SK-N-SH (cell line): ENCODE data around the gene VPS52. TPM values are rescaled to one million over a fixed set of nuclear protein-coding genes. Genes with fewer than 3 reads are reported as not detected.

Experiments
- CTCF ChIA-PET: fragments of 300-600, 350-600 bp; formaldehyde crosslinking; extraction: SDS; loops from one replicate; lab custom pipeline; 2021; lab: Yijun Ruan, JAX
- POLR2A ChIA-PET: fragments of 350-600 bp; sonication (Branson Sonifier 250); formaldehyde crosslinking; extraction: SDS; loops from one replicate; lab custom pipeline; 2020; ENCODE audit warnings: antibody characterized with exemption, inconsistent platforms; lab: Yijun Ruan, JAX
- DNase-seq: peaks from one replicate; pipeline ENCODE4 v3.0.0; 2012
- H2AFZ ChIP-seq: fragments of 200-600 bp; sonication (generic); 2 replicates; pipeline ENCODE4 v1.8.1; 2016; ENCODE audit warnings: antibody characterized with exemption, mild to moderate bottlenecking, low read depth
- H3F3A ChIP-seq: fragments of 200-600 bp; sonication (generic); replicated peaks from 2 replicates; pipeline ENCODE3; 2016; ENCODE audit warnings: antibody characterized with exemption, mild to moderate bottlenecking; ENCODE audit not compliant: insufficient read depth
- H3K27ac ChIP-seq, 2 experiments: fragments of 200-500 bp in 1 of 2; fragments of 200-600 bp in 1 of 2; sonication (Bioruptor generic) in 1 of 2; sonication (generic), shearing (Covaris generic) in 1 of 2; 2 replicates each; pipeline versions ENCODE4 v1.5.1 to v1.6.1; 2014 to 2016; ENCODE audit warnings: low read depth in 2 of 2, inconsistent platforms in 1 of 2, low read length in 1 of 2, mild to moderate bottlenecking in 1 of 2, mixed read lengths in 1 of 2
- H3K27me3 ChIP-seq: fragments of 200-600 bp; sonication (generic), shearing (Covaris generic); 2 replicates; pipeline ENCODE4 v1.6.1; 2016; ENCODE audit warnings: mixed run types; ENCODE audit not compliant: insufficient read depth
- H3K36me3 ChIP-seq, 2 experiments: fragments of 200-500 bp in 1 of 2; fragments of 200-600 bp in 1 of 2; sonication (Bioruptor generic) in 1 of 2; sonication (generic) in 1 of 2; replicated peaks in 1 of 2; 2 replicates each; pipeline versions ENCODE3 to v1.5.1; 2014 to 2016; ENCODE audit warnings: low read length in 1 of 2, mild to moderate bottlenecking in 1 of 2; ENCODE audit not compliant: insufficient read depth in 2 of 2, control insufficient read depth in 1 of 2
- H3K4me1 ChIP-seq, 2 experiments: fragments of 200-500 bp in 1 of 2; fragments of 200-600 bp in 1 of 2; sonication (Bioruptor generic) in 1 of 2; sonication (generic), shearing (Covaris generic) in 1 of 2; 2 replicates each; pipeline versions ENCODE4 v1.5.1 to v1.6.1; 2014 to 2016; ENCODE audit warnings: low read depth in 1 of 2, low read length in 1 of 2, mixed run types in 1 of 2; ENCODE audit not compliant: insufficient read depth in 2 of 2, control insufficient read depth in 1 of 2
- H3K4me2 ChIP-seq: fragments of 200-600 bp; sonication (generic), shearing (Covaris generic); 2 replicates; pipeline ENCODE4 v1.6.1; 2017; ENCODE audit warnings: mixed run types
- H3K4me3 ChIP-seq, 2 experiments: fragments of 200-500 bp in 1 of 2; fragments of 200-600 bp in 1 of 2; sonication (Bioruptor generic) in 1 of 2; sonication (generic), shearing (Covaris generic) in 1 of 2; 2 replicates each; pipeline versions ENCODE4 v1.5.1 to v1.8.1; 2014 to 2016; ENCODE audit warnings: low read depth in 2 of 2, inconsistent platforms in 1 of 2, low read length in 1 of 2, mild to moderate bottlenecking in 1 of 2, mixed read lengths in 1 of 2, moderate library complexity in 1 of 2
- H3K79me2 ChIP-seq: fragments of 200-600 bp; sonication (generic); 2 replicates; pipeline ENCODE4 v1.8.1; 2017; ENCODE audit warnings: mild to moderate bottlenecking; ENCODE audit not compliant: insufficient read depth
- H3K9ac ChIP-seq: fragments of 200-600 bp; sonication (generic); 2 replicates; pipeline ENCODE4 v1.6.1; 2017; ENCODE audit warnings: mixed run types
- H3K9me2 ChIP-seq: fragments of 200-600 bp; sonication (generic); 2 replicates; pipeline ENCODE4 v1.6.1; 2017; ENCODE audit warnings: mixed run types
- H3K9me3 ChIP-seq: fragments of 200-600 bp; sonication (generic); 2 replicates; pipeline ENCODE4 v1.6.1; 2017; ENCODE audit warnings: mixed run types, mild to moderate bottlenecking, moderate library complexity
- H4K20me1 ChIP-seq: fragments of 200-600 bp; sonication (generic); 2 replicates; pipeline ENCODE4 v1.6.1; 2017; ENCODE audit warnings: mild to moderate bottlenecking, mixed run types; ENCODE audit not compliant: insufficient read depth
- CHD2 ChIP-seq: fragments of 150-350 bp; IDR thresholded peaks from 2 replicates; pipeline ENCODE4 v1.6.1; 2018; ENCODE audit warnings: low read length; ENCODE audit not compliant: partially characterized antibody
- FOXJ3 ChIP-seq: sonication (generic); formaldehyde crosslinking; IDR thresholded peaks from 2 replicates; pipeline ENCODE4 v1.5.1; 2020; ENCODE audit warnings: mild to moderate bottlenecking, missing genetic modification reagents
- GATA2 ChIP-seq: sonication (generic); formaldehyde crosslinking; IDR thresholded peaks from 2 replicates; pipeline ENCODE4 v1.5.0; 2020; ENCODE audit warnings: mild to moderate bottlenecking, missing genetic modification reagents
- NRF1 ChIP-seq: IDR thresholded peaks from 2 replicates; pipeline ENCODE4 v1.6.1; 2012; ENCODE audit warnings: low read depth, mild to moderate bottlenecking, low read length
- RAD21 ChIP-seq: IDR thresholded peaks from 2 replicates; pipeline ENCODE4 v1.6.1; 2012; ENCODE audit warnings: mild to moderate bottlenecking, low read length
- RXRA ChIP-seq: IDR thresholded peaks from 2 replicates; pipeline ENCODE4 v1.4.0; 2012; ENCODE audit warnings: low read depth, mild to moderate bottlenecking, borderline replicate concordance
- SIN3A ChIP-seq: IDR thresholded peaks from 2 replicates; pipeline ENCODE4 v1.6.1; 2012; ENCODE audit warnings: low read depth, mild to moderate bottlenecking, low read length, moderate library complexity, borderline replicate concordance
- SMC3 ChIP-seq: IDR thresholded peaks from 2 replicates; pipeline ENCODE4 v1.6.1; 2012; ENCODE audit warnings: low read depth, low read length, improper control_type of control experiment
- TCF12 ChIP-seq: IDR thresholded peaks from 2 replicates; pipeline ENCODE4 v1.4.0; 2012
- TEAD4 ChIP-seq: IDR thresholded peaks from 2 replicates; pipeline ENCODE4 v1.4.0; 2012; ENCODE audit warnings: mild to moderate bottlenecking, borderline replicate concordance; ENCODE audit not compliant: insufficient read depth
- WGBS: methylation state at CpG from one replicate; pipeline ENCODE4 v1.1.6; 2017; ENCODE audit warnings: low lambda C conversion rate; 5-methylcytosine and 5-hydroxymethylcytosine counted together
- polyA plus RNA-seq, 3 experiments: library from polyadenylated mRNA; depleted of rRNA; stranded (reverse); fragments of >200 nt; gene quantifications; 2 replicates each; pipeline ENCODE4 v1.2.3, GENCODE V29; 2012
- TF ChIP-seq, protein P1 (sequence below): fragments of 150-350 bp; IDR thresholded peaks from 2 replicates; pipeline ENCODE4 v1.6.1; 2017; ENCODE audit warnings: antibody characterized with exemption, low read length, low read depth, borderline replicate concordance
- TF ChIP-seq, protein P2 (sequence below): fragments of 200-600 bp; sonication (generic); IDR thresholded peaks from 2 replicates; pipeline ENCODE4 v1.6.1; 2017; ENCODE audit warnings: antibody characterized with exemption, mild to moderate bottlenecking, moderate library complexity
- TF ChIP-seq, protein P3 (sequence below): IDR thresholded peaks from 2 replicates; pipeline ENCODE4 v1.4.0; 2012; ENCODE audit warnings: low read depth

VPS52 gene
- polyA plus RNA-seq, 1 of the 3 experiments (the other 2 are of a cell fraction), result 74.0 TPM

DNA sequence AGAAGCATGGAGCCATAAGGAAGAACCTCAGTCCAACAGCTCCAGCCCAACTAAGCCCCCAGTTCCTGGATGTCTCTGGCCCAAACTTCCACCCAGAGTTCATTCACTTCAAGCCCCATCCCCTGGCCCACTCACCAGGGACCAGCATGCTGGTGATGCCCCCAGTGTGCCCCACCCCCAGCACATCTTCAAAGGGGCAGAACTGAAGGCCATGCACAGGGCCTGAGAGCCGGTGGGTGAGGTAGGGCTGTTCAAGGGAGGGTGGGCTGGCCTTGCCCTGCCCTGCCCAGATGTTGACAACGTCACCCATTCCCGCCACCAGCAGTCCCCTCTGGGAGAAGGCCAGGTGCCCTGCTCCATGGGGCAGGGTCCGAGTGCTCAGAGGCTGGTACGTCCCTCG, 8.9 kb upstream of the VPS52 start:
- Histone ChIP-seq H3K9ac (no peak overlapping the region), H3K4me2 (no peak overlapping the region), H3K36me3 (peaks cover 18 to 58% of the 10 kb centered on the region in 2 experiments), H4K20me1 (peaks cover 17% of the 10 kb centered on the region), H3K4me3 (no peak overlapping the region), H3K9me2 (no peaks in the 10 kb centered on the region), H3K9me3 (no peaks in the 10 kb centered on the region), H3K79me2 (peaks cover 16% of the 10 kb centered on the region; the same call in 1 of the 2 replicates), H3F3A (peaks cover 51% of the 10 kb centered on the region), H3K27ac (no peak overlapping the region), H3K4me1 (peaks cover 8 to 17% of the 10 kb centered on the region in 2 experiments; a peak in 3 of 4 replicates), H2AFZ (no peak overlapping the region), H3K27me3 (no peaks in the 10 kb centered on the region)
- POLR2A ChIA-PET, result interaction anchor here (1.0 to 2.1 kb wide), 3 partner anchors 9 to 19 kb away, joined by 3 to 7 read pairs (median 4); partner anchors contain the start of genes PFDN6, RPS18, VPS52 and WDR46
- DNase-seq, result no peak
- CTCF ChIA-PET, result interaction anchor here (0.8 to 4.9 kb wide), 2 partner anchors 9 to 19 kb away, joined by 4 to 49 read pairs; partner anchors contain the start of genes PFDN6 and WDR46
- WGBS, result 93% methylated on average over 3 of the region's 6 CpGs
- TF ChIP-seq FOXJ3 (CRISPR knock-in tag) (no peak), CHD2 (no peak), RXRA (no peak), TCF12 (no peak), NRF1 (no peak), TEAD4 (no peak)
- TF ChIP-seq, protein P1, sequence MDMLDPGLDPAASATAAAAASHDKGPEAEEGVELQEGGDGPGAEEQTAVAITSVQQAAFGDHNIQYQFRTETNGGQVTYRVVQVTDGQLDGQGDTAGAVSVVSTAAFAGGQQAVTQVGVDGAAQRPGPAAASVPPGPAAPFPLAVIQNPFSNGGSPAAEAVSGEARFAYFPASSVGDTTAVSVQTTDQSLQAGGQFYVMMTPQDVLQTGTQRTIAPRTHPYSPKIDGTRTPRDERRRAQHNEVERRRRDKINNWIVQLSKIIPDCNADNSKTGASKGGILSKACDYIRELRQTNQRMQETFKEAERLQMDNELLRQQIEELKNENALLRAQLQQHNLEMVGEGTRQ, result no peak
- TF ChIP-seq, protein P2, sequence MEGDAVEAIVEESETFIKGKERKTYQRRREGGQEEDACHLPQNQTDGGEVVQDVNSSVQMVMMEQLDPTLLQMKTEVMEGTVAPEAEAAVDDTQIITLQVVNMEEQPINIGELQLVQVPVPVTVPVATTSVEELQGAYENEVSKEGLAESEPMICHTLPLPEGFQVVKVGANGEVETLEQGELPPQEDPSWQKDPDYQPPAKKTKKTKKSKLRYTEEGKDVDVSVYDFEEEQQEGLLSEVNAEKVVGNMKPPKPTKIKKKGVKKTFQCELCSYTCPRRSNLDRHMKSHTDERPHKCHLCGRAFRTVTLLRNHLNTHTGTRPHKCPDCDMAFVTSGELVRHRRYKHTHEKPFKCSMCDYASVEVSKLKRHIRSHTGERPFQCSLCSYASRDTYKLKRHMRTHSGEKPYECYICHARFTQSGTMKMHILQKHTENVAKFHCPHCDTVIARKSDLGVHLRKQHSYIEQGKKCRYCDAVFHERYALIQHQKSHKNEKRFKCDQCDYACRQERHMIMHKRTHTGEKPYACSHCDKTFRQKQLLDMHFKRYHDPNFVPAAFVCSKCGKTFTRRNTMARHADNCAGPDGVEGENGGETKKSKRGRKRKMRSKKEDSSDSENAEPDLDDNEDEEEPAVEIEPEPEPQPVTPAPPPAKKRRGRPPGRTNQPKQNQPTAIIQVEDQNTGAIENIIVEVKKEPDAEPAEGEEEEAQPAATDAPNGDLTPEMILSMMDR, result no peak

DNA sequence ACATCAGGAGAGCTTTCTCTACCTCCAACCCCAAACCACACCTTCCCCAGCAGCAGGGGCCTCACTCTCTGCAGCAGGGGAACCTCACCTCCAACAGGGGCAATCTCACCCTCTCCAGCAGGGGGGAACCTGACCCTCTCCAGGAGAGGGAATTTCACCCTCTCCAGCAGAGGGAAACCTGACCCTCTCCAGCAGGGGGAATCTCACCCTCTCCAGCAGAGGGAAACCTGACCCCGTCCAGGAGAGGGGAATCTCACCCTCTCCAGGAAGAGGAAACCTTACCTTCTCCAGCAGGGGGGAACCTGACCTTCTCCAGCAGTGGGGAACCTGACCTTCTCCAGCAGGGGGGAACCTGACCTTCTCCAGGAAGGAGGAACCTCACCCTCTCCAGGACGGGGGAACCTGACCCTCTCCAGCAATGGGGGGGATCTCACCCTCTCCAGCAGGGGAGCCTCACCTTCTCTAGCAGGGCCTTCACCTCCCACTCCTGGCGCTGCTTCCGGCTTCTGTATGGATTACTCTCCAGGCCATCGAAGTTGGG, 8.4 kb upstream of the VPS52 start:
- H3K36me3 ChIP-seq, result peaks cover 23 to 58% of the 10 kb centered on the region in 2 experiments
- TF ChIP-seq, protein P3, sequence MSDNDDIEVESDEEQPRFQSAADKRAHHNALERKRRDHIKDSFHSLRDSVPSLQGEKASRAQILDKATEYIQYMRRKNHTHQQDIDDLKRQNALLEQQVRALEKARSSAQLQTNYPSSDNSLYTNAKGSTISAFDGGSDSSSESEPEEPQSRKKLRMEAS, result no peak
- no peak for TF ChIP-seq GATA2 (CRISPR knock-in tag)
- TF ChIP-seq FOXJ3 (CRISPR knock-in tag), result no peak
- TF ChIP-seq, protein P2, result peak; percentile 62
- TF ChIP-seq RAD21, result peak; percentile 45
- TF ChIP-seq SIN3A, result peak; percentile 51; the same call in 1 of the 2 replicates
- TF ChIP-seq SMC3, result peak; percentile 36
- H4K20me1 ChIP-seq, result peaks cover 22% of the 10 kb centered on the region
- no peak overlapping the region for H3K9ac ChIP-seq
- peaks cover 13 to 21% of the 10 kb centered on the region in 2 experiments; a peak in 3 of 4 replicates for H3K4me1 ChIP-seq
- ChIA-PET POLR2A (interaction anchor here (1.3 kb wide), 1 partner anchor 33 kb away, joined by 4 read pairs; no protein-coding TSS in a partner anchor), CTCF (interaction anchor here (0.9 to 4.9 kb wide), 3 partner anchors 10 to 127 kb away, joined by 3 to 49 read pairs (median 7); partner anchors contain the start of genes PFDN6 and WDR46)
- H3K27me3 ChIP-seq, result no peaks in the 10 kb centered on the region
- peaks cover 21% of the 10 kb centered on the region for H3K79me2 ChIP-seq
- H3K27ac ChIP-seq, result no peak overlapping the region
- peaks cover 54% of the 10 kb centered on the region for H3F3A ChIP-seq
- H3K4me2 ChIP-seq, result no peak overlapping the region
- H2AFZ ChIP-seq, result no peak overlapping the region
- 100% methylated on average over 2 of the region's 5 CpGs for WGBS
- H3K9me3 ChIP-seq, result no peaks in the 10 kb centered on the region
- no peak overlapping the region for H3K4me3 ChIP-seq
- no peaks in the 10 kb centered on the region for H3K9me2 ChIP-seq
- DNase-seq, result peak; percentile 58
